RKO (cell line): ENCODE data around the gene ABCC4.

ENCODE experiments used
- DNase-seq: peaks from one replicate; pipeline ENCODE4 v3.0.0-alpha.2; 2016; ENCODE audit warnings: low spot score

ABCC4 gene

GRCh38 chr13:95112883-95113282, 188.4 kb downstream of the ABCC4 start:
- DNase-seq = no peak

- DNase-seq = no peak
Observed at GRCh38 chr13:95111608-95112007, 189.6 kb downstream of the ABCC4 start.

DNA sequence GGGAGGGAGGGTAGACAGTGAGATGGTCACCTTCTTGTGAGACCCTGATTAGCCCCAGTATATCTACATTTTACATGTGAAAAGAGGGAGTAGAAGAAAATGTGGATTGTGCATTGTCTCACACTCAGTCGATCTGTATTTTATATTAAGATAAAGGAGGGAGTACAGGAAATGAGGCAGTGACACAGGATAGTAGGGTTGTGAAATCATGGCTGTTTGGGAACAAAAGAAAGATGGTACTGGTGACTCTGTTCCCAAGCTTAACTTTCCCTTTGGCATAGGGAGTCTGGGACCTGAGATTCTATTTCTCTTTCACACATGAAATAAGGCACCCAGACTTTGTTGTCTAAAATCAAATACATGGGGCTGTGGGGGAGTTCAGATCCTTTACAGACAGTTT, 194.7 kb downstream of the ABCC4 start:
- DNase-seq = no peak

GRCh38 chr13:95100525-95101433, 200.5 kb downstream of the ABCC4 start:
- DNase-seq = peak; percentile 12

DNA sequence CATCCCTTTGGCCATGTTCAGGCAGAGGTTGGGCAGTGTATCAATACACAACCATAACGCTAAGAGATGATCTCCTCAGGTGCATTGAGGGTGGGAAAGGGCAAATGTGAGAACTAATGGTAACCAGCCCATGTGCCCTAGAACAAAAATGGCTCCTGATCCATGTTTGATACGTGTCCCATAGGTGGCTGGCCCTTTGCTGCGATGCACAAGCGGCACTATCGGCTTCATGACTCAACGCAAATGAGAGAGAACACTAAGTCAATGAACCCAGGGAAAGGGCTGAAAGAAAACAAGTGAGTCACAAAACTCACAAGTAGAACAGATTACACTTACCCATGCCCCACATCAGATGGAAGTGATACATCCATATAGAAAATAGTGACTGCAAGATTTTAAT, 201.7 kb downstream of the ABCC4 start:
- no peak for DNase-seq

GRCh38 chr13:95098916-95099315, 202.3 kb downstream of the ABCC4 start:
- DNase-seq = no peak

DNA sequence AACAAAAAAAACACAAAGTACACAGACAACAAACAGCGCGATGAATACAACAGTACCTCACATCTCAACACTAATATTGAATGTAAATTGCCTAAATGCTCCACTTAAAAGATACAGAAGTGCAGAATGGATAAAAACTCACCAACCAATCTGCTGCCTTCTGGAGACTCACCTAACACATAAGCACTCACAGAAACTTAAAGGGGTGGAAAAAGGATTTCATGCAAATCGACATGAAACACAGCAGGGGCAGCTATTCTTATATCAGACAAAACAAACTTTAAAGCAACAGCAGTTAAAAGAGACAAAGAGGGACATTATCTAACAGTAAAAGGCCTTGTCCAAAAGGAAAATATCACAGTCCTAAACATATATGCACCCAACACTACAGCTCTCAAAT, 209.5 kb downstream of the ABCC4 start:
- DNase-seq = no peak

- DNase-seq = no peak
Observed at GRCh38 chr13:95087746-95088305, 213.4 kb downstream of the ABCC4 start.

DNA sequence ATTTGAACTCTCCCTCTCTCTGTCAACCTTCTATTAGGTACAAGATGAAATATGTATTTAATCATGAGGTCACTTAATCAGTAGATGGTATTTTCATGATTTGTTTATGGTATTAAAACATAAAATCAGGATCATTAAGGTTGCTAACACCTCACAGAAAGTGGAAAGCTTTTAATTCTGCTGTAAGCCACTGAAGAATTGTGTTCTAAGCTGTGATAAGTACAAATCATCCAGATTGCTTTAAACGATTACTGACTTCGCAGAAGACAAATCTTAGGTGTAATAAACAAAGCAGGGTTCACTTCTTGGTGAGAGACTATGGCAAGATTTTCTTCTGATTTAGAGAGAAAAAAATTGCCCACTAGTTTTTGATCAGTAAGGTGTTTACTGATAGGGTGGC, 214.5 kb downstream of the ABCC4 start:
- DNase-seq = no peak

DNA sequence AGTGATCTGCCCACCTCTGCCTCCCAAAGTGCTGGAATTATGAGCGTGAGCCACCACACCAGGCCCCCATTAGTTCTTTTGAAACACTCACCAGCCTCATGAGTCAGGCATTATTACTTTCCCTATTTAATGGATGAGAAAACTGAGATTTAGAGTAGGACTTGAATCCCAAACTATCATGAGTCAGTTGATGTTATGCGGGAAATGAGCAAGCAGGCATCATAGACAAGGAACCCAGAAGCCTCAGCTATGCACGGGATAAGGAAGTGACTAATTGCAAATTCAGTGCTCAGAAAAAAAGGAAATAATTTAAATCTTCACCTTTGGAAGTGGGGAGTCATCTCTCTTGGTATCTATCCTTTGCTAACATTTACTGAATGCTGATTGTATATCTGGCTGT, 217.5 kb downstream of the ABCC4 start:
- DNase-seq = peak; percentile 92

DNA sequence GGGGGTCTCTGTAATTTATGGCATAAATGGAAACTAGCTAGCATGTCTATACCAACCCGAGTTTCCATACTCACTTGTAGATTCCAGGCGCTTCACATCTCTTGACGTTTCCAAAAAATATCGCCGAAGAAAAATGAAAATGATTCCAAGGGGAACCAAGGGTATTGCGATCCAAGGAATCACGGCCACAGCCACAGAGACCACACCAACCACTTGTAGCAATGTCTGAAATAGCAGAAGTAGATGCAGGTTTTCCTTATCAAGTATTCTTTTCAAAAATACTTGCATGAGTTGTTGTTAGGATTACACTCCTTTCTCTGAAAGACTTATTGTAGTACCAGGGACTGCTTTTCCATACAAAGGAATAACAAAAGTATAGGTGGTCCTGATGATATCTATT, 218.2 kb downstream of the ABCC4 start:
- no peak for DNase-seq

GRCh38 chr13:95075506-95075905, 225.7 kb downstream of the ABCC4 start:
- DNase-seq = no peak

- DNase-seq = no peak
Observed at GRCh38 chr13:95074820-95075219, 226.4 kb downstream of the ABCC4 start.

DNA sequence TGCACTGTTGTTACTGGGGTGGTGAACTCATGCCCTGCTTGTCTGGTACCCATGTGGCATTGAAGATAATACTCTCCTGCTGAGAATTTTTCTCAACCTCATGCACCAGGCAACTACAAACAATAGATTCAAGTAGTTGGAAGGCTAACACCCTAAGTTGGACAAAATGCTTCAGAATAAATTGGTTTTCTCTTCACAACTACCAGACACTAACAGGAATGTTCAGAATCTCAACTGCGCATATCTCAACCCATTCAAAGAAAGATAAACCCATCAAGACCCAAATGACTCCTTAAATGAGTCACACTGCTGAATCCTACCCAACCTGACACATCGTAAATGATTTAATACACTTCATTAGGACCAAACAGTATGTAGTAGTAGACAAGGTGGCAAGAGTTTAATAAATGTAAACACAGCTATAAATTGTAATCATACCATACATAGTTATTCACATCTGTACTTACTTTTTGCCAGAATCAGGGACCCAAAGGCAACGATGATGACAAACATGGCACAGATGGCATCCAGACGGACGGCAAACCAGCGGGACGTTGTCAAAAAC, 227.4 kb downstream of the ABCC4 start:
- DNase-seq = no peak

DNA sequence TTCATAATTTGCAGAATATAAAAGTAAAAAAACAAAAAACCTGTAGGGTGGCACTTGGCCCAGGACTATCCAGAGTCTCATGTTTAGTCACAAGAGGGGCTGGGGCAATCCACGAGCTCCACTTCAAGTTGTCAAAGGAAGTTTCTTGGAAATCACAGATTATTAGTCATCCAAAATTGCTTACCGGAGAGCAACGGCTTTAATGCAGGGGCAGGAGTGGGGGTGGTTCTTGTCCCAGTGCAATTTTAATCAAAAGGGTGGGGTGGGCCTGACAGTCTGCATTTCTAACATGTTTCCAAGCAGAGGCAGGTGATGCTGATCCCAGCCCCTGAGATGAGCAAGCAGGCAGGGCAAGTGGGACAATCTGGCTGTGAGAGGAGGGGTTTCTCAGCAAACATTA, 233.9 kb downstream of the ABCC4 start:
- DNase-seq = no peak

GRCh38 chr13:95060014-95060519, 241.2 kb downstream of the ABCC4 start:
- DNase-seq = no peak

DNA sequence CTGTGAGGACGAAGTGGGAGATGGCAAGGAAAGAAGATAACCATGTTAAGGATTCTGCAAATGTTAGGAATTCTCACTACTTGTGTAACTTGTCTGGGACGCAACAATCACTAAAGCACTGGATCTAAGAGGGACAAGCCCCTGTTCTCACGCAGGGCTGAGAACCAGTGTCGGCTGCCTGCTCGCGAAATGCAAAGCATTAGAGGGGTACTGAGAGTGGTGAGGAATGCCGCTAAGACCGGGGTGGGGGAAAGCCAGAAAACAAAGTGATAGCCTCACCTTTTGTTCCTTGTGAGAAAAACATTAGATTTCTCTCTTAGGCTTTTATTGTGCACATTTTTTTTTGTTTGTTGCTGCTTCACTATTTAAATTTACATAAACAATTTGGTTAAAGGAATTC, 241.9 kb downstream of the ABCC4 start:
- no peak for DNase-seq

DNA sequence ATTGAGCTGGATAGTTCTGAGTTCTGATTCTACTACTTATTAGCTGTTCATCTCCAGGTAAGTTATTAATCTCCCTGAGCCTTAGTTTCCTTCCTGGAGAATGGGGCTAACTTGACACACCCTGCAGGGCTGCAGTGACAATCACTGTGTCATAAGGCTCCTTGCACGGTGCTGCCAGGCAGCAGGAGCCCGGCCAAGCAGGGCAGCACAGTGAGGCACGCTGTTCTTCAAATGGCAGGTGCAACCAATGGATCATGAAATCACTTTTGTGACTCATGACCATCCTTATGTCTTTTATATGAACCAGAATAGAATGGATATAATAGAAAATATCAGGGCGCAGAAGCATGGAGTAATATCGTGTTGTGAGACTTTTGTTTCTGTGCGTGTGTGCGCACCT, 242.6 kb downstream of the ABCC4 start:
- no peak for DNase-seq

- DNase-seq = no peak
Observed at GRCh38 chr13:95056266-95056665, 245.0 kb downstream of the ABCC4 start.

- no peak for DNase-seq
Observed at GRCh38 chr13:95050800-95051615, 250.2 kb downstream of the ABCC4 start.

GRCh38 chr13:95049772-95050171, 251.5 kb downstream of the ABCC4 start:
- no peak for DNase-seq

DNA sequence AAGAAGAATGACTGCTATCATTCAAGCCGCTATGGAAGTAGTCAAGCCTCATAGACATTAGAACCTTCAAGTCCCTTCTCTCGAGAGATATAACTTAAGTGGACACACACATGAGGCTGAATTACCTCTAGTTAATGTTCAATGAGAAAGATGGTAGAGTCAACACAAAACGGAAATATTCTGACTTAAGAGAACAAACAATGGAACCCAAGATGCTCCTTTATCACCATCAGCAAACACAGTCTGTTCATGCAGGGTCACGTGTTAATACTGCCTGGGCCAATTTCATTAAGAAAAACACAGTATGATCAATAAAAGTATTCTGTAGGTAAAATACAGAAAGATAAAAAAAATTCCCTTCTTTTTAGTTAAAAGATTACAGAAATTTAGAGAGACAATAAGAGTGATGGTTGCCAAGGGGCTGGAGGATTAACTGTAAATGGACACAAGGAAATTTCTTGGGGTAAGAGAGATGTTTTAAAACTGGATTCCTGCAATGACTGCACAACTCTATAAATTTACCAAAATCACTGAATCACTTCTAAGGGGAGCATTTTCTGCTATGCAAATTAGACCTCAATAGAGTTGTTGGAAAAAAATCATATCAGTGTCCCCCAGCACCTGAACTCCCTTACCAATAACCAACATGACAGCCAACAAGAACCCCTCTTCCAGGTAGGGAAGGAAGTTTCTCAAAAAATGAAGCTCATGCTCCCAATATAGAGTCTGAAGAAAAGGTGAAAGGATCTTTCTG, 256.6 kb downstream of the ABCC4 start:
- DNase-seq = no peak
